Measurements from ENCODE around the gene COX5A.
"Not testable (repeated sequence)": the region's sequence is repeated elsewhere in the genome, so short reads cannot be mapped to it uniquely, and the experiment has no call there.

COX5A gene

DNA sequence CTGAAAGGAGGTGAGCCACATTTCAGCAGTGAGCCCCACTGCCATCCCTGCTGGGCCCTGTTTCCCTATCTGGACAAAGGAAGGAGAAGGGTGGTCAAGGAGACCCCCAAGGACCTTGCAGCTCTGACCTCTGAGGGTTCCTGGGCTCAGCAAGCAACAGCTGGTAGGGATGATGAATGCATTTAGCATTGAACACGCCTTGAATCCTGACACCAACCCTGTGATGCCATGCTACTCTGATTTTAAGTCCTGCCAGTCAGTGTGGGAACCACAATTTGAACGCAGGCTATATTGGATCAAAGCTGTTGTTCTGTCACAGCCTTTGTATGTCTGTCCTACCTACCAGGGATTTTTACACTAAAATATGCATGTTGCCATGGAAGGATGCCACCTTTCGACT is 41.6 kb downstream of the COX5A start:
- no peak for DNase-seq

DNA sequence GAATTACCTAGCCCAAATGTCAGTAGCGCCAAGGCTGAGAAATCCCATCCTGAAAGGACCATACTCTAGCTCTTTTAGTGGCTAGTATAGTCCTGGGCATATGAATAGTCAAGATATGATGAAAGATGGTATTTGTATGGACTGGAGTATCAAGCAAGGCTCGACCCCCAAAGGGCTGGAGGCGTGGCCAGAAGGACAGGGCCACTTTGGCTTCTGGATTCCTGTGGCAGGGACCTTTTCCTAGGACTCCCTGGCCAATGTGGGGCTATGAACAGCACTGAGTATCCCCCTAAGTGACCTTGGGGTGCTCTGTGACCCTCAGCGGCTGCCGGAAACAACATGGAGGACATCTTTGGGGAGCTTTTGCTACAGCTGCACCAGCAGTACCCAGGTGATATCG is 42.0 kb downstream of the COX5A start:
- DNase-seq = no peak

DNA sequence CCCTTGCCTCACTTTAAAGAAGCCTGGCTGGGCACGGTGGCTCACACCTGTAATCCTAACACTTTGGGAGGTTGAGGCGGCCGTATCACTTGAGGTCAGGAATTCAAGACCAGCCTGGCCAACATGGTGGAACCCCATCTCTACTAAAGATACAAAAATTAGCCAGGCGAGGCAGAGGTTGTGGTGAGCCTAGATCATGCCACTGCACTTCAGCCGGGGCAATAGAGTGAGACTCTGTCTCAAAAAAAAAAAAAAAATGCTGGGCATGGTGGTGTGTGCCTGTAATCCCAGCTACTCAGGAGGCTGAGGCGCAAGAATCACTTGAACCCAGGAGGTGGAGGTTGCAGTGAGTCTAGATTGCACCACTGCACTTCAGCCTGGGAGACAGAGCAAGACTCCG is 43.5 kb downstream of the COX5A start:
- not testable (repeated sequence) for DNase-seq

DNA sequence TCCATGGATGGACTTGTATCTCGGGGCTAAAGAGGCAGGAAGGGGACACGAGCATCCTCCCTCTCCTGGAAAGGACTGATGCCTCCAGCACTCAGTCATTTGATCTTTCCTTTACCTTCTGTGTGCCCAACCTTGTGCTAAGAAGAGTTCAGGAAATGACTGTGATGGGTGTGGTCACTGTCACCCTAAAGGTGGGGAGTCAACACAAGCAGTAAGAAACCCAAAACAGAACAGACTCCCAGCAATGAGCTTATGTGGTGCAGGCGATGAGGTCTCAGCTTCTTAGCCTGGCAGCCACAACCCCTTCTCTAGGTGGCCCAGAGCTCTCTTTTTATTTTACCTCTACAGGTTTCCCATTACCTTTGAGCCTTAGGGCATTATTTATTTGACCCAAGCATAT is 44.2 kb downstream of the COX5A start:
- no peak for DNase-seq

DNA sequence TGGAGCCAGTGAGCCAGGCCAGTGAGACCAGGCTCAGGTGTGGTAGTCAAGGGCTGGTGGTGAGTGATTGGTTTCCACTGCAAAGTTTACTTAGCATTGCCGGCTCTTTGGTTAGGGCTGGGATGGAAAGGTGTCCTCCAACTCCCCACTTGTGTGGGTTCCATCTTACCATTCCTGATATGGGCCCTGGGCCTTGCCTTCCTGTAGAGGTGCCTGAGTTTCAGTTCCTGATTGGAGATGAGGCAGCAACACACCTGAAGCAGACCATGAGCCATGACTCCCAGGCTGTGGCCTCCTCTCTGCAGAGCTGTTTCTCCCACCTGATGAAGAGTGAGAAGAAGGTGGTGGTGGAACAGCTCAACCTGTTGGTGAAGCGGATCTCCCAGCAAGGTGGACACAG is 44.9 kb downstream of the COX5A start:
- DNase-seq = no peak

DNA sequence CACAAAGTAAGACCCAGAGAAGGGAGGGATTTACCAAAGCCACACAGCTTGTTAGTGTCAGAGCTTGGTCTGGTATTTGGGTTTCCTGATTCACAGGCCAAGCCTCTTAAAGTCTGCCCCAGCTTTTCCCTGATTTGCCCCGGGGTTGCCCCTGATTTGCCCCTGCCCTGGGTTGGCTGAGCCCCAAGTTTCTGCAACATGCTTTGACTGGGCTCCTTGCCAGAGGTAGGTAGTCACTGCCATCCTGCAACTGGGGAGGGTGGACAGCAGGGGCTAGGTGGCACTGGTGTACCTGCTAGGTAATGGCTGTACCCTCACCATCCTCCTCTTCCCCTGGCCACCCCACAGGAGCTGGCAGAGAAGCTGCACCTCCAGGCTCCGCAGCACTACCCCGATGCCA is 45.6 kb downstream of the COX5A start:
- no peak for DNase-seq

DNA sequence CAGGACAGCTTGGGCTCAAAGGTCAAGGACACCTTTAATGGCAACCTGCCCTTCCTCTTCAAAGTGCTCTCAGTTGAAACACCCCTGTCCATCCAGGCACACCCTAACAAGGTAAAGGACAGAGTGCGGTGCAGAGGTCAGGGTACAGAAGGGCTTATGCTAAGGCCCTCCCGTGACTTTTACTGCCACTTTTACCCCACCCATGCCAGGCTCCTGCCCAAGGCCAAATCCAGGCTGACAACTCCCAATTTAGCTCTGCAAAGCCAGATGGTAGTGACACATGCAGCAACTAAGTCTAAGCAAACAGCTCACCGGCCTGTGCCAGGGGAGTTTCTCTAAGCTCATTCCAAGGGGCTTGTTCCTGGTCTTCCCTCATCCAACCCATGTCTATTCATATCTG is 46.4 kb downstream of the COX5A start:
- no peak for DNase-seq

DNA sequence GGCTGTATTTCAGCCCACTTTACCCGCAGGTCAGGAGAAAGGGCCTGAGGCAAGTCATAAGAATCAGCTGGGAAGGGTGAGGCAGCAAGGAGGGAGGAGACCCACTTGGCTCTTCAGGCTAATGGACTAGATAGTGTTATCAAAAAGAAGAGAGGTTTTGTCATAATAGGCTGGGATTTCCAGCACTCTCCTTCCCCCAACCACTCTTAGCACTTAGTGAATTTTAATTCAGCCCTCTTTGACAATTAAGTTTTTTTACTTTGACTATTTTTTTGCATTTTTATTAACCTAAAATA is 47.3 kb downstream of the COX5A start:
- DNase-seq = no peak

DNA sequence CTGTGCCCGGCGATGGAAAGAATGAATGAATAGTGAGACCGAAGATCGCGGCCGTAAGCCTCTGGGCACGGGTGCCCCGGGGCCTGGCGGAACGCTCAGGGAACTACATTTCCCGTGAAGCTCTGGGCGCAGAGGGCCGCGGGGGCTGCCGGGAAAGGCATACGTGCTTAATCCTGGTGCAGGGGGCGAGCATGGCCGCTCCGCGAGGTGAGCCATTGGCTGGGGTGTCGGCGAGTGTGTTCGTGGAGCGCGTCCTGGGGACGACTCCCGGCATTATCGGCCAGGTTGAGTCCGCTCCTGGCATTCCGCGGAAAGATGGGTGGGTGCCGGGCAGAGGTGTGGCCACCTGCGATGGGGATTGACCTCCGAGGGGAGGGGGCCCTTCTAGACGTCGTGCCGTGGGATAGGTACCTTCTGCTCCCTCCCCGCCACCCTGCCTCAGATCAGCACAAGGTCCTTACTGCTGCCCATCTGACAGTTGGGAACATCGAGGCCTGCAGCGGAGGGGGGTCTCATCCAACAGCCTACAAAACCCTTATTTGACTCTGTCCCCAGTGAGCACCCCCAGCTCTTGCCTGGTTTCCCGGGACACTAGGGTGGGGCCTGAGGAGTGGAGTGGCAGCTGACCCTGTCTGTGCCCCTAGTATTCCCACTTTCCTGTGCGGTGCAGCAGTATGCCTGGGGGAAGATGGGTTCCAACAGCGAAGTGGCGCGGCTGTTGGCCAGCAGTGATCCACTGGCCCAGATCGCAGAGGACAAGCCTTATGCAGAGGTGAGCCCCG is 47.8 kb downstream of the COX5A start, which contains the start of gene MPI:
Gene MPI (plus strand): TSS at position 160 of the 782 bp plus-strand sequence. CDS start 32 bp downstream, at position 192.
- DNase-seq = peak; percentile 44

DNA sequence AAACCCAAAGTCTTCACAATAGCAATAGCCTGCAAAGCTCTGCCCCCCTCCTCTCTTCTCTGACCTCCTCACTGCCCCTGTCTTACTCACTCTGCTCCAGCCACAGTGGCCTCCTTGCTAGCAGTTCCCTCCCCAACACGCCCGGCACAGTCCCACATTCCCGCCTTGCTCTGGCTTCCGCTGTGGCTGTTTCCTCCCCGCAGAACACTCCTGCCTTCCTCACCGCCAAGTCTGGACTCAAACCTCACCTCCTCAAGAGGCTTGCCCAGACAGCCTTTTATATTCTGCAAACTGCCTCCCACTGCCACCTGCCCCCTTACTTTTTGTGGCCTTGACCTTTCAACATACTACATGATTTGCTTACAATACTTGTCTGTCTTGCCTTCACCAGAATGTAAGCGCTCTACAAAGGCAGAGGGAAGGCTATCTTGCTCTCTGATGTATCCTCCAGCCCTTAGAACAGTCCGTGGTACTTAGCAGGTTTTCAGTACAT is 48.4 kb downstream of the COX5A start:
- no peak for DNase-seq

DNA sequence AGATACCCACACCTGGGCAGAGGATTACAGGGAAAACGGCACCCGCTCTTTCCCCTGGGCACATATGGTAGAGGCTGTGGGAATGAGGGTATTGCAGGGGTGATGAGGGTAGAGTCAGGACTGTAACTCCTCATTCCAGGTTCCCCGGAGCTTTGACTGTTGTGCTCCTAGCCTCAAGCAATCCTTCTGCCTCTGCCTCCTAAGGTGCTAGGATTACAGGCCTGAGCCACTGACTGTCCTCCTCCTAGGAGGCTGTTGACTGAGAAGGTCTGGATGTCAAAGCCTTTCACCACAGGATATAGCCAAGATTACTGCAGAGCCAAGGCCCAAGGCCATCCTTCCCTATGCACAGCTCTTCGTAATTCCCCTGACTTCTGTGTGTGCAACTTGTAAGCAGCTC is 49.2 kb downstream of the COX5A start:
- DNase-seq = no peak

DNA sequence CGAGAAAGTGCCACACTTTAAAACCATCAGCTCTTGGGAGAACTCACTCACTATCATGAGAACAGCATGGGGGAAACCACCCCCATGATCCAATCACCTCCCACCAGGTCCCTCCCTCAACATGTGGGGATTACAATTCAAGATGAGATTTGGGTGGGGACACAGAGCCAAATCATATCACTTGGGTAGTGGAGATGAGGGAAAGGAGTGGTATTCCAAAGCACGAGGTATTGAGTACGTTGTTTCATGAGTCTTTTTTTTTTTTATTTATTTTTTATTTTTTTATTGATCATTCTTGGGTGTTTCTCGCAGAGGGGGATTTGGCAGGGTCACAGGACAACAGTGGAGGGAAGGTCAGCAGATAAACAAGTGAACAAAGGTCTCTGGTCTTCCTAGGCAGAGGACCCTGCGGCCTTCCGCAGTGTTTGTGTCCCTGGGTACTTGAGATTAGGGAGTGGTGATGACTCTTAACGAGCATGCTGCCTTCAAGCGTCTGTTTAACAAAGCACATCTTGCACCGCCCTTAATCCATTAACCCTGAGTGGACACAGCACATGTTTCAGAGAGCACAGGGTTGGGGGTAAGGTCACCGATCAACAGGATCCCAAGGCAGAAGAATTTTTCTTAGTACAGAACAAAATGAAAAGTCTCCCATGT is 50.2 kb downstream of the COX5A start:
- not testable (repeated sequence) for DNase-seq

DNA sequence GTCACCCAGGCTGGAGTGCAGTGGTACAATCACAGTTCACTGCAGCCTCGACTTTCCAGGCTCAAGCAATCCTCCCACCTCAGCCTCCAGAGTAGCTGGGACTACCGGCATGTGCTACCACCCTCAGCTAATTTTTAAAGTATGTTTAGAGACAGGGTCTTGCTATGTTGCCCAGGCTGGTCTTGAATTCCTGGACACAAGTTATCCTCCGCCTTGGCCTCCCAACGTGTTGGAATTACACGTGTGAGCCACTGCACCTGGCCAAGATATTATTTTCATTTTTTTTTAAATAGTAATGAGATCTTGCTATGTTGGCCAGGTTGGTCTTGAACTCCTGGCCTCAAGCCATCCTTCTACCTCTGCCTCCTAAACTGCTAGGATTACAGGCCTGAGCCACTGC is 52.4 kb downstream of the COX5A start:
- DNase-seq = no peak

DNA sequence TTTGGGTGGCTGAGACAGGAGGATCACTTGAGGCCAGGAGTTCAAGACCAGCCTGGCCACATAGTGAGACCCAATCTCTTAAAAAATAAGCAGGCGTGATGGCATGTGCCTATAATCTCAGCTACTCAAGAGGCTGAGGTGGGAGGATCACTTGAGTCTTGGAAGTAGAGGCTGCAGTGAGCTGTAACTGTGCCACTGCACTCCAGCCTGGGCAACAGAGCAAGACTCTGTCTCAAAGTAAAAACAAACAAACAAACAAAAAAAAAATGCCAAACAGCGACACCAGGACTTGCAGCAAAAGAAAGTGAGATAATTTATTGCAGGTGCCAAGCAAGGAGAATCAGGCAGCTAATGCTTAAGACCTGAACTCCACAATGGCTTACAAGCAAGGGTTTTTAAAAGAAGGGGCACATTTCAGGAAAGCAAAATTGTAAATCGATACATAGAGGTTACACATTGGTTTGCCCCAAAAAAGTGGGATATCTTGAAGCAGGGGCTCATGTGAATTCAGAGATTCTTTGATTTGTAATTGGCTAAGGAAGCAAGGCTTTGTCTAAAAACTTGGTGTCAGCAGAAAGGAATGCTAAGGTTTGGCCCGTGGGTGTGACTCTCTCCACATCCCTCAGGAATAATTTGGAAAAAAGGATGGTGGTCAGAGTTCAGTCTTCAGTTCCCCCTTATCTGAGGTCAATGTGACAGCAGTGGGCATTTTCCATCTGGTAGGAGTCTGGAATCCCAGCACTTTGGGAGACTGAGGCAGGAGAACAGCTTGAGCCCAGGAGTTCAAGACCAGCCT is 53.2 kb downstream of the COX5A start:
- DNase-seq = no peak

DNA sequence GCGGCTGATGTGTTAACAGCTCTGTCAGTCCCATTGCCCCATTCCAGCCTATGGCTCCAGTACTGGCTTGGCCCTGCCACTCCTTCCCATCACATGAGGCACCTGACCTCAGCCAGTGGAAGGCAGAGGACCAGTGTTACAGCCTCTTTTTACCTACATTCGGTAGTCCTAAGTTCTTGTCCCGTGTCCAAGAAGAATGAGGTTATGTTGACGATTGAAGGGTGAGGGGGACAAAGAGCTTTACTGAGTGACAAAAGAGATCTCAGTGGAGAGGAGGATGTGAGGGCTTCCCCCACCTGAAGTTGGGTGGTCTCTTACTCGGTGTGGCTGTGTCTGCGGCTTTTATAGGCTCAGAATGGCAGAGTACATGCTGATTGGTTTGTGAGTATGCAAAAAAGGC is 55.3 kb downstream of the COX5A start:
- DNase-seq = no peak

DNA sequence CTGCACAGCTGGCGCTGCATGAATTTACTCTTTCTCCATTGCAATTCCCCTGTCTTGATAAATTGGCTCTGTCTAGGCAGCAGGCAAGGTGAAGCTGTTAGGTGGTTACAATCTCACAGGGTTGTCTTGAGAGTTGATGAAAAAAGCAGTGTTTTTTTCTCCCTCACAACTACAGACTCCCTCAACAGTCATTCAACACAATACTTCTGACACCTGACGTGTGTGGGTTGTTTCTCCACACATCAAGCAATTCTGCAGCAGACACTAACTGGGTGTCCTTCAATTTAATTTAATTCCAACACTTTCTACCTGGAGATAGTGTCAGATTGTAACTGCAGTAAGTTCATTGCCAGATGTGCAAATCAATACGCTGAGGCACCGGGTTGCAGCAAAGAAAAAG is 59.6 kb downstream of the COX5A start:
- no peak for DNase-seq

DNA sequence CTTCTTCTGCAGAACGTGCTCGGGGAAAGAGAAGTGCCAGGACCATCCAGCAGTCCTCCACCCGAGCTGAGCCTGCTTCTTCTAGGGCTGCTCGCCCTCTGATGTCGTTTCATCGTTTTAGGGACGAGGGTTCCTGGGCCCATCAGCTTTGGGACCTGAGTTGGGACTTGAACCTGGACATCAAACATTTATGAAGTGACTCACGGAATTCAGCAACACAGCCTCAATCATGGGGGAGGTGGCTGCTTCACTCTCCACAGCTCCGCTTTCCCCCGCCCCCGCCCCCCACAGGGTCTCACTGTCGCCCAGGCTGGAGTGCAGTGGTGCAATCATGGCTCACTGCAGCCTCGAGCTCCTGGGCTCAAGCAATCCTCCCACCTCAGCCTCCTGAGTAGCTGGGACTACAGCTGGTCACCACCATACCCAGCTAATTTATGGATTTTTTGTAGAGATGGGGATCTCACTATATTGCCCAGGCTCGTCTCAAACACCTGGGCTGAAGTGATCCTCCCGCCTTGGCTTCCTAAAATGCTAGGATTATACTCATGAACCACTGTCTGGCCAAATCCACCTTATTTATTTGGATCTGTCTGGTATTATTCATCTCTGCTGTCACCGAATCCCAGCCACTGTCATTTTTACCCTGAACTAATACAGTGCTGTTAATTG is 64.0 kb downstream of the COX5A start:
- no peak for DNase-seq

DNA sequence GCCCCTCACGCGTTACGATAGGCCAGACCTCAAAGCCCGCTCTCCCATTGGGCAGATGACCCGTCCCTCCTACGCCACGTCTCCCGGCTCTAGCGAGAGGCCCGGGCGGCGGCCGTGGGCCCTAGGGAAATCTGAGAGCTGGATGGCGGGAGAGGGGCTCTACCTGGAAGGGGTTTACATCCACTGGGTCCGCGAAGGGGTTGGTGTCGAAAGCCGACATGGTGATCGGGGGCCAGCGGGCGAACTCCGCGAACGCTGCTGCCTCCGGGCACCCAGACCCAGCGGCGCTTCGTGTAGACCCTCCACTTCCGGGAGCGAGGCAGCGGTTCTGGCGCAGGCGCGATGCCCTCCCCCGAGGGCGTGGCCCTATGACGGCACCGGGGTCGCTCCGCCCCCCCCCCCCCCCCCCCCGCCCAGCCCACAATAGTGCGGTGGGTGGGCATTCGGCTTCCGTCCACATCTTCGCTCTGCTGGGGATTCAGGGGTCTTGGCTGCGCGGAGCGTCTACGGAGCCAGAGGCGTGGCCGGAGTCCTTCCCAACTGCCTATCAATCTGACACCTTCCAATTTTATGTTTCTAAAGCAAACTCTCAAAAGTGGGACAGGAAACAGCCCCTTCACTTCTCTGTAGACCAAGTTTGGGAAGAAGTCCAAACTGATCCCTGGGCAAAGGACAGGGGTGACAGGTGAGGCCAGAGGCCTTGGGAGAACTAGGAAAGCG is 64.7 kb downstream of the COX5A start, which contains the start of gene SCAMP2:
Gene SCAMP2 (minus strand): TSS at position 330 of the 720 bp plus-strand sequence. CDS start 110 bp downstream, at position 220.
- peak; percentile 71 for DNase-seq

DNA sequence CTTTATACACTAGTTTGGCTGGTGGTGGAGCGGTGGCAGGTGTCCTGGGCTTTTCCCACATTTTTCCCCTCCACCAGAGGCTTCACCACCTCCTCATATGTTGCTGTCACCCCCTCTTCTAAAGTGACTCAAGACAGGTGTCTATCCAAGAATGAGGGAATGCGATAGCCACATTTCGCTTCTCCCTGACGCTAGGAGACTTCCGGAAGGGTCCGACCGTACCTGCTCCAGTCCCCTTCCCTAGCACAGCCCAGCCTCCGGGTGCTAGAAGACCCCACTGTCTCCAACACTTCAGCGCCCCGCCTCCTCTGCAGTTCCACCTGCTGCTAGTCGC is 65.2 kb downstream of the COX5A start:
- DNase-seq = no peak

DNA sequence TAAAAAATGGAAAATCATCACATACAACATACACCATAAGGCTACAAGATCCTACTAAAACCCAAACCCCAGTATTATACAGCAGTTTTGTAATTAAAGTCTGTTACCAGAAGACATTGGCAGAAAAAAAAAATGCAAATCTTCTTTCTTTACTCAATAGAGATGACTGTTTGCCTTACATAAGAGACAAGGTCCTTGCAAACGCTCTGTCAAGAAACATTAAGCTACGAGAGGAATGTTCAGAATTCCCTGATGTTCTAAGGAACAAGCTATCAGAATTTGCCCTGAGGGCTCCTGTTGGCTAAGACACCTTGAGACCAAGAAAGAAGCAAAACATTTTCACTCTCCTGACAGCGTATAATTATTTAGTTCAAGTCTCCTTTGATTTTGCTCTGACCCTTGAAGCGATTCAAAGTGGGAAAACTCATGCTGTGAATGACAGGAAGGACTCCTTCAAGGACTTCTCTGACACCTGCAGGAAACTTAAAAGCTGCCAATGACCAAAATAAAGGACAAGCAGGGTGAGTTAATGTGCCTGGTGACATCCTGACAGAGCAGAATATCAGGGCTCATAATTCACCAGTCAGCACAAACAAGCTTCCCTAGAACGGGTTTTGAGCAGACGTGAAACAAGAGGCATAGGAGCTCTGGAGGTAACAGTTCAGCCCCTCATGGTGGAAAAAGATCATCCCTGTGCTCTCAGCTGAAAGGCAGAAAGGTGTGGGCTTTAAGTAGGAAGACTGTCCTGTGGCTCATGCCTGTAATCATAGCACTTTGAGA is 67.2 kb downstream of the COX5A start:
- no peak for DNase-seq

Data from DMS79 (cell line).